Parathyroid adenoma (tissue), 2 donors: ENCODE data around the gene MPHOSPH6.

Source experiments
- H2AFZ ChIP-seq: fragments of 300-600 bp; sonication (generic); one replicate; pipeline ENCODE4 v1.7.0; 2017; ENCODE audit warnings: antibody characterized with exemption, mild to moderate bottlenecking
- H3K27ac ChIP-seq: fragments of 300-600 bp; sonication (generic); one replicate; pipeline ENCODE4 v1.7.0; 2017
- H3K27me3 ChIP-seq: fragments of 300-600 bp; sonication (generic); one replicate; pipeline ENCODE4 v1.7.0; 2017; ENCODE audit warnings: low read length; ENCODE audit not compliant: control insufficient read depth, insufficient read depth
- H3K36me3 ChIP-seq: fragments of 300-600 bp; sonication (generic); one replicate; pipeline ENCODE4 v1.7.0; 2017; ENCODE audit warnings: low read length; ENCODE audit not compliant: control insufficient read depth, insufficient read depth
- H3K4me1 ChIP-seq: fragments of 300-600 bp; sonication (generic); one replicate; pipeline ENCODE4 v1.7.0; 2017; ENCODE audit warnings: control low read depth
- H3K4me2 ChIP-seq: fragments of 300-600 bp; sonication (generic); one replicate; pipeline ENCODE4 v1.7.0; 2017; ENCODE audit warnings: low read length
- H3K4me3 ChIP-seq: fragments of 300-600 bp; sonication (generic); one replicate; pipeline ENCODE4 v1.7.0; 2017; ENCODE audit warnings: low read depth, low read length
- H3K79me2 ChIP-seq: fragments of 300-600 bp; sonication (generic); one replicate; pipeline ENCODE4 v1.7.0; 2017; ENCODE audit warnings: control low read depth
- H3K9ac ChIP-seq: fragments of 300-600 bp; sonication (generic); one replicate; pipeline ENCODE4 v1.7.0; 2017; ENCODE audit warnings: mild to moderate bottlenecking
- H3K9me3 ChIP-seq: fragments of 300-600 bp; sonication (generic); one replicate; pipeline ENCODE4 v1.7.0; 2017; ENCODE audit warnings: low read length; ENCODE audit not compliant: control insufficient read depth
- TF ChIP-seq, protein P1 (sequence below): fragments of 300-600 bp; sonication (generic); IDR thresholded peaks from one replicate; pipeline ENCODE4 v1.7.0; 2017; ENCODE audit warnings: antibody characterized with exemption, mild to moderate bottlenecking
- donor health status: primary hyperparathyroidism.

Gene MPHOSPH6

GRCh38 chr16:82192665-82193064 is 22.6 kb upstream of the MPHOSPH6 start:
- Histone ChIP-seq H3K4me3 (no peak overlapping the region), H3K27ac (no peak overlapping the region), H3K79me2 (no peaks in the 10 kb centered on the region)

GRCh38 chr16:82190386-82190785 is 20.4 kb upstream of the MPHOSPH6 start:
- Histone ChIP-seq H3K4me2 (no peak overlapping the region), H3K79me2 (no peaks in the 10 kb centered on the region), H3K4me1 (no peaks in the 10 kb centered on the region), H2AFZ (no peak overlapping the region), H3K4me3 (no peak overlapping the region), H3K9ac (no peak overlapping the region), H3K9me3 (no peaks in the 10 kb centered on the region), H3K36me3 (no peaks in the 10 kb centered on the region), H3K27me3 (no peaks in the 10 kb centered on the region), H3K27ac (no peak overlapping the region)
- TF ChIP-seq, protein P1, sequence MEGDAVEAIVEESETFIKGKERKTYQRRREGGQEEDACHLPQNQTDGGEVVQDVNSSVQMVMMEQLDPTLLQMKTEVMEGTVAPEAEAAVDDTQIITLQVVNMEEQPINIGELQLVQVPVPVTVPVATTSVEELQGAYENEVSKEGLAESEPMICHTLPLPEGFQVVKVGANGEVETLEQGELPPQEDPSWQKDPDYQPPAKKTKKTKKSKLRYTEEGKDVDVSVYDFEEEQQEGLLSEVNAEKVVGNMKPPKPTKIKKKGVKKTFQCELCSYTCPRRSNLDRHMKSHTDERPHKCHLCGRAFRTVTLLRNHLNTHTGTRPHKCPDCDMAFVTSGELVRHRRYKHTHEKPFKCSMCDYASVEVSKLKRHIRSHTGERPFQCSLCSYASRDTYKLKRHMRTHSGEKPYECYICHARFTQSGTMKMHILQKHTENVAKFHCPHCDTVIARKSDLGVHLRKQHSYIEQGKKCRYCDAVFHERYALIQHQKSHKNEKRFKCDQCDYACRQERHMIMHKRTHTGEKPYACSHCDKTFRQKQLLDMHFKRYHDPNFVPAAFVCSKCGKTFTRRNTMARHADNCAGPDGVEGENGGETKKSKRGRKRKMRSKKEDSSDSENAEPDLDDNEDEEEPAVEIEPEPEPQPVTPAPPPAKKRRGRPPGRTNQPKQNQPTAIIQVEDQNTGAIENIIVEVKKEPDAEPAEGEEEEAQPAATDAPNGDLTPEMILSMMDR: no peak

More at GRCh38 chr16:82192665-82193064, 22.6 kb upstream of the MPHOSPH6 start:
- no peaks in the 10 kb centered on the region for H3K27me3 ChIP-seq
- no peaks in the 10 kb centered on the region for H3K4me1 ChIP-seq
- H3K4me2 ChIP-seq: no peak overlapping the region
- no peaks in the 10 kb centered on the region for H3K36me3 ChIP-seq
- no peak overlapping the region for H2AFZ ChIP-seq
- H3K9ac ChIP-seq: no peak overlapping the region
- TF ChIP-seq, protein P1: no peak
- no peaks in the 10 kb centered on the region for H3K9me3 ChIP-seq

GRCh38 chr16:82187829-82188228 is 17.8 kb upstream of the MPHOSPH6 start:
- Histone ChIP-seq H3K27me3 (no peaks in the 10 kb centered on the region), H3K9ac (no peak overlapping the region), H3K4me3 (no peak overlapping the region), H3K27ac (no peak overlapping the region), H3K4me2 (no peak overlapping the region), H3K79me2 (no peaks in the 10 kb centered on the region), H3K36me3 (no peaks in the 10 kb centered on the region), H3K4me1 (no peaks in the 10 kb centered on the region), H3K9me3 (no peaks in the 10 kb centered on the region), H2AFZ (no peak overlapping the region)
- TF ChIP-seq, protein P1: no peak

GRCh38 chr16:82185012-82185411 is 15.0 kb upstream of the MPHOSPH6 start:
- no peaks in the 10 kb centered on the region for H3K4me1 ChIP-seq
- no peaks in the 10 kb centered on the region for H3K27me3 ChIP-seq
- TF ChIP-seq, protein P1: no peak
- no peak overlapping the region for H3K9ac ChIP-seq
- H3K4me2 ChIP-seq: no peak overlapping the region
- no peak overlapping the region for H3K4me3 ChIP-seq
- no peaks in the 10 kb centered on the region for H3K79me2 ChIP-seq
- H3K9me3 ChIP-seq: no peaks in the 10 kb centered on the region
- no peaks in the 10 kb centered on the region for H3K36me3 ChIP-seq
- H3K27ac ChIP-seq: no peak overlapping the region
- no peak overlapping the region for H2AFZ ChIP-seq

DNA sequence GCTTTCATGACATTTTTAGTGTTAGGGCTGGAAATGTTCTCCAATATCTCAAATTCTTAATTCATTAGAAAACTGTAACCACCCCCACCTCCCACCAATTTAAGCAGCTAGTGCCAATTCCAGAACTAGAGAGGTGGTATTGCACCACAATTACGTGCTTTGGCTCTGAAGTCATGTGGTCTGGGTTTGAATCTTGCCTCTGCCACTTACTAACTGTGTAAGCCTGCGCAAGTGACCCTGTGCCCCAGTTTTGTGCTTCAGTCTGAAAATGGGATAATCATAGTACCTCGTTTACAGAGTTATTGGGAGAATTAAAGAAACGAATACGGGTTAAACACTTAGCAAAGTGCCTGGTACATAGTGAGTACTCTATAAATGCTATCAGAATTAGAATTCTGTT is 14.2 kb upstream of the MPHOSPH6 start:
- Histone ChIP-seq H2AFZ (no peak overlapping the region), H3K4me1 (no peaks in the 10 kb centered on the region), H3K9me3 (no peaks in the 10 kb centered on the region), H3K9ac (no peak overlapping the region), H3K4me3 (no peak overlapping the region), H3K27ac (no peak overlapping the region), H3K79me2 (no peaks in the 10 kb centered on the region), H3K4me2 (no peak overlapping the region), H3K36me3 (no peaks in the 10 kb centered on the region), H3K27me3 (no peaks in the 10 kb centered on the region)
- TF ChIP-seq, protein P1: no peak
